K562 (cell line): ENCODE measurements around the gene ZNF726. TPM values are rescaled to one million over a fixed set of nuclear protein-coding genes. Genes with fewer than 3 reads are reported as not detected.

Experiments used
- polyA plus RNA-seq, 8 experiments: library from polyadenylated mRNA; depleted of rRNA in 4 of 8; stranded (reverse) in 5 of 8; unstranded in 3 of 8; fragments of >200 nt; fragmentation: Nextera tagmentation in 2 of 8; fragmentation: Illumina TruSeq in 1 of 8; extraction: Ambion mirVana in 2 of 8; extraction: Trizol in 1 of 8; gene quantifications; 2 replicates each; pipeline versions ENCODE4 v1.2.1 to v1.2.3, GENCODE V29; 2011 to 2014; ENCODE audit warnings: inconsistent platforms in 1 of 8, missing spikeins in 1 of 8
- total RNA-seq, 7 experiments: library from RNA; depleted of rRNA in 6 of 7; stranded (reverse); fragments of >200 nt in 6 of 7; fragmentation: Illumina TruSeq in 2 of 7; extraction: Trizol in 2 of 7; gene quantifications; 2 replicates each; pipeline versions ENCODE4 v1.2.1 to v1.2.3, GENCODE V29; 2011 to 2021; ENCODE audit warnings: low replicate concordance in 1 of 7
- TF ChIP-seq, protein P1 (sequence below): fragments of 450-650 bp; IDR thresholded peaks from 2 replicates; pipeline ENCODE4 v1.6.1; 2016; ENCODE audit warnings: mild to moderate bottlenecking, moderate library complexity

ZNF726 gene
- total and polyA plus RNA-seq, 9 of the 15 experiments (the other 6 are each of a cell fraction or from before 2014, with no cell fraction given): 8.6 to 20.8 (median 14.6) TPM

- TF ChIP-seq, protein P1, sequence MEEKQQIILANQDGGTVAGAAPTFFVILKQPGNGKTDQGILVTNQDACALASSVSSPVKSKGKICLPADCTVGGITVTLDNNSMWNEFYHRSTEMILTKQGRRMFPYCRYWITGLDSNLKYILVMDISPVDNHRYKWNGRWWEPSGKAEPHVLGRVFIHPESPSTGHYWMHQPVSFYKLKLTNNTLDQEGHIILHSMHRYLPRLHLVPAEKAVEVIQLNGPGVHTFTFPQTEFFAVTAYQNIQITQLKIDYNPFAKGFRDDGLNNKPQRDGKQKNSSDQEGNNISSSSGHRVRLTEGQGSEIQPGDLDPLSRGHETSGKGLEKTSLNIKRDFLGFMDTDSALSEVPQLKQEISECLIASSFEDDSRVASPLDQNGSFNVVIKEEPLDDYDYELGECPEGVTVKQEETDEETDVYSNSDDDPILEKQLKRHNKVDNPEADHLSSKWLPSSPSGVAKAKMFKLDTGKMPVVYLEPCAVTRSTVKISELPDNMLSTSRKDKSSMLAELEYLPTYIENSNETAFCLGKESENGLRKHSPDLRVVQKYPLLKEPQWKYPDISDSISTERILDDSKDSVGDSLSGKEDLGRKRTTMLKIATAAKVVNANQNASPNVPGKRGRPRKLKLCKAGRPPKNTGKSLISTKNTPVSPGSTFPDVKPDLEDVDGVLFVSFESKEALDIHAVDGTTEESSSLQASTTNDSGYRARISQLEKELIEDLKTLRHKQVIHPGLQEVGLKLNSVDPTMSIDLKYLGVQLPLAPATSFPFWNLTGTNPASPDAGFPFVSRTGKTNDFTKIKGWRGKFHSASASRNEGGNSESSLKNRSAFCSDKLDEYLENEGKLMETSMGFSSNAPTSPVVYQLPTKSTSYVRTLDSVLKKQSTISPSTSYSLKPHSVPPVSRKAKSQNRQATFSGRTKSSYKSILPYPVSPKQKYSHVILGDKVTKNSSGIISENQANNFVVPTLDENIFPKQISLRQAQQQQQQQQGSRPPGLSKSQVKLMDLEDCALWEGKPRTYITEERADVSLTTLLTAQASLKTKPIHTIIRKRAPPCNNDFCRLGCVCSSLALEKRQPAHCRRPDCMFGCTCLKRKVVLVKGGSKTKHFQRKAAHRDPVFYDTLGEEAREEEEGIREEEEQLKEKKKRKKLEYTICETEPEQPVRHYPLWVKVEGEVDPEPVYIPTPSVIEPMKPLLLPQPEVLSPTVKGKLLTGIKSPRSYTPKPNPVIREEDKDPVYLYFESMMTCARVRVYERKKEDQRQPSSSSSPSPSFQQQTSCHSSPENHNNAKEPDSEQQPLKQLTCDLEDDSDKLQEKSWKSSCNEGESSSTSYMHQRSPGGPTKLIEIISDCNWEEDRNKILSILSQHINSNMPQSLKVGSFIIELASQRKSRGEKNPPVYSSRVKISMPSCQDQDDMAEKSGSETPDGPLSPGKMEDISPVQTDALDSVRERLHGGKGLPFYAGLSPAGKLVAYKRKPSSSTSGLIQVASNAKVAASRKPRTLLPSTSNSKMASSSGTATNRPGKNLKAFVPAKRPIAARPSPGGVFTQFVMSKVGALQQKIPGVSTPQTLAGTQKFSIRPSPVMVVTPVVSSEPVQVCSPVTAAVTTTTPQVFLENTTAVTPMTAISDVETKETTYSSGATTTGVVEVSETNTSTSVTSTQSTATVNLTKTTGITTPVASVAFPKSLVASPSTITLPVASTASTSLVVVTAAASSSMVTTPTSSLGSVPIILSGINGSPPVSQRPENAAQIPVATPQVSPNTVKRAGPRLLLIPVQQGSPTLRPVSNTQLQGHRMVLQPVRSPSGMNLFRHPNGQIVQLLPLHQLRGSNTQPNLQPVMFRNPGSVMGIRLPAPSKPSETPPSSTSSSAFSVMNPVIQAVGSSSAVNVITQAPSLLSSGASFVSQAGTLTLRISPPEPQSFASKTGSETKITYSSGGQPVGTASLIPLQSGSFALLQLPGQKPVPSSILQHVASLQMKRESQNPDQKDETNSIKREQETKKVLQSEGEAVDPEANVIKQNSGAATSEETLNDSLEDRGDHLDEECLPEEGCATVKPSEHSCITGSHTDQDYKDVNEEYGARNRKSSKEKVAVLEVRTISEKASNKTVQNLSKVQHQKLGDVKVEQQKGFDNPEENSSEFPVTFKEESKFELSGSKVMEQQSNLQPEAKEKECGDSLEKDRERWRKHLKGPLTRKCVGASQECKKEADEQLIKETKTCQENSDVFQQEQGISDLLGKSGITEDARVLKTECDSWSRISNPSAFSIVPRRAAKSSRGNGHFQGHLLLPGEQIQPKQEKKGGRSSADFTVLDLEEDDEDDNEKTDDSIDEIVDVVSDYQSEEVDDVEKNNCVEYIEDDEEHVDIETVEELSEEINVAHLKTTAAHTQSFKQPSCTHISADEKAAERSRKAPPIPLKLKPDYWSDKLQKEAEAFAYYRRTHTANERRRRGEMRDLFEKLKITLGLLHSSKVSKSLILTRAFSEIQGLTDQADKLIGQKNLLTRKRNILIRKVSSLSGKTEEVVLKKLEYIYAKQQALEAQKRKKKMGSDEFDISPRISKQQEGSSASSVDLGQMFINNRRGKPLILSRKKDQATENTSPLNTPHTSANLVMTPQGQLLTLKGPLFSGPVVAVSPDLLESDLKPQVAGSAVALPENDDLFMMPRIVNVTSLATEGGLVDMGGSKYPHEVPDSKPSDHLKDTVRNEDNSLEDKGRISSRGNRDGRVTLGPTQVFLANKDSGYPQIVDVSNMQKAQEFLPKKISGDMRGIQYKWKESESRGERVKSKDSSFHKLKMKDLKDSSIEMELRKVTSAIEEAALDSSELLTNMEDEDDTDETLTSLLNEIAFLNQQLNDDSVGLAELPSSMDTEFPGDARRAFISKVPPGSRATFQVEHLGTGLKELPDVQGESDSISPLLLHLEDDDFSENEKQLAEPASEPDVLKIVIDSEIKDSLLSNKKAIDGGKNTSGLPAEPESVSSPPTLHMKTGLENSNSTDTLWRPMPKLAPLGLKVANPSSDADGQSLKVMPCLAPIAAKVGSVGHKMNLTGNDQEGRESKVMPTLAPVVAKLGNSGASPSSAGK: no peak
These were observed 5.5 kb upstream of the ZNF726 start (continued) for GRCh38 chr19:23909222-23909621.
